HepG2 (cell line): ENCODE measurements around the gene SYTL1. TPM values are rescaled to one million over a fixed set of nuclear protein-coding genes. Genes with fewer than 3 reads are reported as not detected.

Source experiments
- ATAD3A ChIP-seq: sonication (generic); formaldehyde crosslinking; IDR thresholded peaks from 2 replicates; pipeline ENCODE4 v1.4.0; 2020; ENCODE audit warnings: missing genetic modification reagents
- FOXC1 ChIP-seq: sonication (generic); formaldehyde crosslinking; IDR thresholded peaks from 2 replicates; pipeline ENCODE4 v1.8.0; 2022; ENCODE audit warnings: mild to moderate bottlenecking, missing genetic modification reagents, borderline replicate concordance
- SIN3A ChIP-seq: IDR thresholded peaks from 2 replicates; pipeline ENCODE4 v1.6.1; 2011; ENCODE audit warnings: low read depth, mild to moderate bottlenecking, control low read depth, low read length, borderline replicate concordance
- TBL1XR1 ChIP-seq: fragments of 150-350 bp; IDR thresholded peaks from 2 replicates; pipeline ENCODE4 v1.6.1; 2014; ENCODE audit warnings: borderline replicate concordance, low read length; ENCODE audit not compliant: partially characterized antibody
- ZC3H13 ChIP-seq: sonication (generic); formaldehyde crosslinking; IDR thresholded peaks from 2 replicates; pipeline ENCODE4 v1.8.1; 2023; ENCODE audit warnings: mild to moderate bottlenecking, missing genetic modification reagents, moderate library complexity
- ZNF207 ChIP-seq: fragments of 450-650 bp; IDR thresholded peaks from 2 replicates; pipeline ENCODE4 v1.6.1; 2016; ENCODE audit warnings: antibody characterized with exemption, borderline replicate concordance
- ZNF432 ChIP-seq: sonication (generic); formaldehyde crosslinking; IDR thresholded peaks from 2 replicates; pipeline ENCODE4 v1.5.0; 2020; ENCODE audit warnings: missing genetic modification reagents, mild to moderate bottlenecking, borderline replicate concordance
- ZNF709 ChIP-seq: sonication (generic); formaldehyde crosslinking; IDR thresholded peaks from 2 replicates; pipeline ENCODE4 v1.5.0; 2020; ENCODE audit warnings: mild to moderate bottlenecking, missing genetic modification reagents
- ZNF781 ChIP-seq: sonication (generic); formaldehyde crosslinking; IDR thresholded peaks from 2 replicates; pipeline ENCODE4 v1.5.1; 2020; ENCODE audit warnings: borderline replicate concordance, mild to moderate bottlenecking, missing genetic modification reagents; ENCODE audit errors: not compliant biosample characterization
- polyA plus RNA-seq, 8 experiments: library from polyadenylated mRNA; depleted of rRNA in 3 of 8; stranded (reverse) in 7 of 8; unstranded in 1 of 8; fragments of >200 nt; fragmentation: Illumina TruSeq in 4 of 8; extraction: Trizol in 4 of 8; gene quantifications; 2 replicates each; pipeline versions ENCODE4 v1.2.1 to v1.2.3, GENCODE V29; 2011 to 2016; ENCODE audit warnings: low read depth in 4 of 8, missing spikeins in 1 of 8, mixed read lengths in 1 of 8; ENCODE audit not compliant: insufficient read depth in 1 of 8
- total RNA-seq, 5 experiments: library from RNA; depleted of rRNA; stranded (reverse); fragments of >200 nt; fragmentation: Illumina TruSeq; extraction: Trizol; gene quantifications; 2 replicates each; pipeline ENCODE4 v1.2.3, GENCODE V29; 2016; ENCODE audit warnings: low read depth in 1 of 5
- TF ChIP-seq, protein P1 (sequence below): sonication (generic); formaldehyde crosslinking; IDR thresholded peaks from 2 replicates; pipeline ENCODE4 v1.4.0; 2020; ENCODE audit warnings: missing genetic modification reagents, borderline replicate concordance
- TF ChIP-seq, protein P2 (sequence below): IDR thresholded peaks from 2 replicates; pipeline ENCODE4 v1.6.1; 2016; ENCODE audit warnings: mild to moderate bottlenecking
- TF ChIP-seq, protein P3 (sequence below): sonication (generic); formaldehyde crosslinking; IDR thresholded peaks from 2 replicates; pipeline ENCODE4 v1.4.0; 2020; ENCODE audit warnings: missing genetic modification reagents
- TF ChIP-seq, protein P4 (sequence below): sonication (generic); formaldehyde crosslinking; IDR thresholded peaks from 2 replicates; pipeline ENCODE4 v1.5.0; 2020; ENCODE audit warnings: missing genetic modification reagents
- TF ChIP-seq, protein P5 (sequence below): sonication (generic); formaldehyde crosslinking; IDR thresholded peaks from 2 replicates; pipeline ENCODE4 v1.8.0; 2022; ENCODE audit warnings: mild to moderate bottlenecking, missing genetic modification reagents, moderate library complexity
- TF ChIP-seq, protein P6 (sequence below): sonication (generic); formaldehyde crosslinking; IDR thresholded peaks from 2 replicates; pipeline ENCODE4 v1.4.0; 2020; ENCODE audit warnings: low read depth, missing genetic modification reagents

SYTL1 gene
- total and polyA plus RNA-seq, 2 of the 13 experiments (the other 11 are each of a cell fraction or from before 2014, with no cell fraction given), result 11.1 to 17.8 TPM

DNA sequence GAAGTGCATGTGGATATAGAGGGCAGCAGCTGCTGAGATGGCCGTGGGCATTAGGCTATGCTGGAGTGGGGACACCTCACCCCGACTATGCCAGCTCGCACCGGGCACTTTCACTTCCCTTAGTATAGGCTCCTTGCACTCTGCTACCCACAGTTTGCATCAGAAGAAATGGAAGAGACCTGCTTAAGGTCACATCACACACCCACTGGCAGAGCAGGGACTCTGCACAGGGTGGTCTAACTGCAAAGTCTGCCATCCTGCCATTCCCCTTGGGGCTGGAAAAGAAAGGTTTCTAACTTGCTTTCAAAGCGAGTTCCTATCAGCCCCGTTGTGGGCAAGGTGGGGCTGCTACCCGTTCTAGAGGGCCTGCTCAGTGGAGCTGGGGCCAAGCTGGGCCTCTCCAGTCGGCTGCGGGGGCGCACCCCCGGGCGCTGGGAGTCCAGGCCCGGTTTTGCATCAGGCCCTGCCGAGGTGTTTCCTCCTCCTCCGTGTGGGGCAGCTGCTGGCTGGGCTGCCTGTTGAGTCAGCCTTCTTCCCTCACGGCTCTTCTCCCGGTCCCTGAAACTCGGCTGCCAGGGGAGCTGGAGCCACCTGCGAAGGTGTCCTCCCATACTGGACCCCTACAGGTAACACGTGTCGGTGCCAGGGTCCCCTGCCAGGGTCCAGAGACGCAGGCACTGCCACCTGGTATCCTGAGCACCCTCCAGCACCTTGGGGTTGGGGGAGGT, at the start of gene SYTL1 (continued):
- TF ChIP-seq, protein P1, sequence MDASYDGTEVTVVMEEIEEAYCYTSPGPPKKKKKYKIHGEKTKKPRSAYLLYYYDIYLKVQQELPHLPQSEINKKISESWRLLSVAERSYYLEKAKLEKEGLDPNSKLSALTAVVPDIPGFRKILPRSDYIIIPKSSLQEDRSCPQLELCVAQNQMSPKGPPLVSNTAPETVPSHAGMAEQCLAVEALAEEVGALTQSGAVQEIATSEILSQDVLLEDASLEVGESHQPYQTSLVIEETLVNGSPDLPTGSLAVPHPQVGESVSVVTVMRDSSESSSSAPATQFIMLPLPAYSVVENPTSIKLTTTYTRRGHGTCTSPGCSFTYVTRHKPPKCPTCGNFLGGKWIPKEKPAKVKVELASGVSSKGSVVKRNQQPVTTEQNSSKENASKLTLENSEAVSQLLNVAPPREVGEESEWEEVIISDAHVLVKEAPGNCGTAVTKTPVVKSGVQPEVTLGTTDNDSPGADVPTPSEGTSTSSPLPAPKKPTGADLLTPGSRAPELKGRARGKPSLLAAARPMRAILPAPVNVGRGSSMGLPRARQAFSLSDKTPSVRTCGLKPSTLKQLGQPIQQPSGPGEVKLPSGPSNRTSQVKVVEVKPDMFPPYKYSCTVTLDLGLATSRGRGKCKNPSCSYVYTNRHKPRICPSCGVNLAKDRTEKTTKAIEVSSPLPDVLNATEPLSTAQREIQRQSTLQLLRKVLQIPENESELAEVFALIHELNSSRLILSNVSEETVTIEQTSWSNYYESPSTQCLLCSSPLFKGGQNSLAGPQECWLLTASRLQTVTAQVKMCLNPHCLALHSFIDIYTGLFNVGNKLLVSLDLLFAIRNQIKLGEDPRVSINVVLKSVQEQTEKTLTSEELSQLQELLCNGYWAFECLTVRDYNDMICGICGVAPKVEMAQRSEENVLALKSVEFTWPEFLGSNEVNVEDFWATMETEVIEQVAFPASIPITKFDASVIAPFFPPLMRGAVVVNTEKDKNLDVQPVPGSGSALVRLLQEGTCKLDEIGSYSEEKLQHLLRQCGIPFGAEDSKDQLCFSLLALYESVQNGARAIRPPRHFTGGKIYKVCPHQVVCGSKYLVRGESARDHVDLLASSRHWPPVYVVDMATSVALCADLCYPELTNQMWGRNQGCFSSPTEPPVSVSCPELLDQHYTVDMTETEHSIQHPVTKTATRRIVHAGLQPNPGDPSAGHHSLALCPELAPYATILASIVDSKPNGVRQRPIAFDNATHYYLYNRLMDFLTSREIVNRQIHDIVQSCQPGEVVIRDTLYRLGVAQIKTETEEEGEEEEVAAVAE, result peak; percentile 48; the same call in 1 of the 2 replicates
- TF ChIP-seq, protein P2, sequence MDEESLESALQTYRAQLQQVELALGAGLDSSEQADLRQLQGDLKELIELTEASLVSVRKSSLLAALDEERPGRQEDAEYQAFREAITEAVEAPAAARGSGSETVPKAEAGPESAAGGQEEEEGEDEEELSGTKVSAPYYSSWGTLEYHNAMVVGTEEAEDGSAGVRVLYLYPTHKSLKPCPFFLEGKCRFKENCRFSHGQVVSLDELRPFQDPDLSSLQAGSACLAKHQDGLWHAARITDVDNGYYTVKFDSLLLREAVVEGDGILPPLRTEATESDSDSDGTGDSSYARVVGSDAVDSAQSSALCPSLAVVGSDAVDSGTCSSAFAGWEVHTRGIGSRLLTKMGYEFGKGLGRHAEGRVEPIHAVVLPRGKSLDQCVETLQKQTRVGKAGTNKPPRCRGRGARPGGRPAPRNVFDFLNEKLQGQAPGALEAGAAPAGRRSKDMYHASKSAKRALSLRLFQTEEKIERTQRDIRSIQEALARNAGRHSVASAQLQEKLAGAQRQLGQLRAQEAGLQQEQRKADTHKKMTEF, result peak; percentile 87
- TF ChIP-seq, protein P3, sequence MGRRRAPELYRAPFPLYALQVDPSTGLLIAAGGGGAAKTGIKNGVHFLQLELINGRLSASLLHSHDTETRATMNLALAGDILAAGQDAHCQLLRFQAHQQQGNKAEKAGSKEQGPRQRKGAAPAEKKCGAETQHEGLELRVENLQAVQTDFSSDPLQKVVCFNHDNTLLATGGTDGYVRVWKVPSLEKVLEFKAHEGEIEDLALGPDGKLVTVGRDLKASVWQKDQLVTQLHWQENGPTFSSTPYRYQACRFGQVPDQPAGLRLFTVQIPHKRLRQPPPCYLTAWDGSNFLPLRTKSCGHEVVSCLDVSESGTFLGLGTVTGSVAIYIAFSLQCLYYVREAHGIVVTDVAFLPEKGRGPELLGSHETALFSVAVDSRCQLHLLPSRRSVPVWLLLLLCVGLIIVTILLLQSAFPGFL (CRISPR knock-in tag), result no peak
- no peak for TF ChIP-seq FOXC1 (CRISPR knock-in tag)
- TF ChIP-seq TBL1XR1, result no peak
- TF ChIP-seq, protein P4, sequence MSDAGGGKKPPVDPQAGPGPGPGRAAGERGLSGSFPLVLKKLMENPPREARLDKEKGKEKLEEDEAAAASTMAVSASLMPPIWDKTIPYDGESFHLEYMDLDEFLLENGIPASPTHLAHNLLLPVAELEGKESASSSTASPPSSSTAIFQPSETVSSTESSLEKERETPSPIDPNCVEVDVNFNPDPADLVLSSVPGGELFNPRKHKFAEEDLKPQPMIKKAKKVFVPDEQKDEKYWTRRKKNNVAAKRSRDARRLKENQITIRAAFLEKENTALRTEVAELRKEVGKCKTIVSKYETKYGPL (CRISPR knock-in tag), result no peak
- no peak for TF ChIP-seq ZNF207
- no peak for TF ChIP-seq SIN3A
- no peak for TF ChIP-seq ZNF709
- TF ChIP-seq, protein P5, sequence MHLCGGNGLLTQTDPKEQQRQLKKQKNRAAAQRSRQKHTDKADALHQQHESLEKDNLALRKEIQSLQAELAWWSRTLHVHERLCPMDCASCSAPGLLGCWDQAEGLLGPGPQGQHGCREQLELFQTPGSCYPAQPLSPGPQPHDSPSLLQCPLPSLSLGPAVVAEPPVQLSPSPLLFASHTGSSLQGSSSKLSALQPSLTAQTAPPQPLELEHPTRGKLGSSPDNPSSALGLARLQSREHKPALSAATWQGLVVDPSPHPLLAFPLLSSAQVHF (CRISPR knock-in tag), result no peak
- TF ChIP-seq ZNF432 (CRISPR knock-in tag), result no peak
- TF ChIP-seq, protein P6, sequence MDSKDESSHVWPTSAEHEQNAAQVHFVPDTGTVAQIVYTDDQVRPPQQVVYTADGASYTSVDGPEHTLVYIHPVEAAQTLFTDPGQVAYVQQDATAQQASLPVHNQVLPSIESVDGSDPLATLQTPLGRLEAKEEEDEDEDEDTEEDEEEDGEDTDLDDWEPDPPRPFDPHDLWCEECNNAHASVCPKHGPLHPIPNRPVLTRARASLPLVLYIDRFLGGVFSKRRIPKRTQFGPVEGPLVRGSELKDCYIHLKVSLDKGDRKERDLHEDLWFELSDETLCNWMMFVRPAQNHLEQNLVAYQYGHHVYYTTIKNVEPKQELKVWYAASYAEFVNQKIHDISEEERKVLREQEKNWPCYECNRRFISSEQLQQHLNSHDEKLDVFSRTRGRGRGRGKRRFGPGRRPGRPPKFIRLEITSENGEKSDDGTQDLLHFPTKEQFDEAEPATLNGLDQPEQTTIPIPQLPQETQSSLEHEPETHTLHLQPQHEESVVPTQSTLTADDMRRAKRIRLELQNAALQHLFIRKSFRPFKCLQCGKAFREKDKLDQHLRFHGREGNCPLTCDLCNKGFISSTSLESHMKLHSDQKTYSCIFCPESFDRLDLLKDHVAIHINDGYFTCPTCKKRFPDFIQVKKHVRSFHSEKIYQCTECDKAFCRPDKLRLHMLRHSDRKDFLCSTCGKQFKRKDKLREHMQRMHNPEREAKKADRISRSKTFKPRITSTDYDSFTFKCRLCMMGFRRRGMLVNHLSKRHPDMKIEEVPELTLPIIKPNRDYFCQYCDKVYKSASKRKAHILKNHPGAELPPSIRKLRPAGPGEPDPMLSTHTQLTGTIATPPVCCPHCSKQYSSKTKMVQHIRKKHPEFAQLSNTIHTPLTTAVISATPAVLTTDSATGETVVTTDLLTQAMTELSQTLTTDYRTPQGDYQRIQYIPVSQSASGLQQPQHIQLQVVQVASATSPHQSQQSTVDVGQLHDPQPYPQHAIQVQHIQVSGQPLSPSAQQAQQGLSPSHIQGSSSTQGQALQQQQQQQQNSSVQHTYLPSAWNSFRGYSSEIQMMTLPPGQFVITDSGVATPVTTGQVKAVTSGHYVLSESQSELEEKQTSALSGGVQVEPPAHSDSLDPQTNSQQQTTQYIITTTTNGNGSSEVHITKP (CRISPR knock-in tag), result 0 out of 2 replicates have a peak, but pooled peaks have one; percentile 23
- no peak for TF ChIP-seq ZC3H13 (CRISPR knock-in tag)
- TF ChIP-seq ZNF781 (CRISPR knock-in tag), result no peak
- no peak for TF ChIP-seq ATAD3A (CRISPR knock-in tag)
